Stomach (tissue), 4 donors: Measurements from ENCODE around the gene VASH1.

ENCODE experiments used
- CTCF ChIP-seq, 7 experiments: fragments of 450-650 bp in 4 of 7; fragments of 200-600 bp in 3 of 7; sonication (generic) in 3 of 7; IDR thresholded peaks; one replicate each; pipeline ENCODE4 v1.5.1; 2016 to 2019; ENCODE audit warnings: antibody characterized with exemption in 7 of 7, control low read depth in 2 of 7, mild to moderate bottlenecking in 1 of 7
- POLR2A ChIP-seq, 4 donors: fragments of 450-650 bp; IDR thresholded peaks; one replicate each; pipeline ENCODE4 v1.6.1; 2016; ENCODE audit warnings: antibody characterized with exemption in 4 of 4, control low read depth in 2 of 4, mild to moderate bottlenecking in 1 of 4, moderate library complexity in 1 of 4

- TF ChIP-seq CTCF (IDR thresholded peaks at IDR 0.05) = no peak
- TF ChIP-seq POLR2A (IDR thresholded peaks at IDR 0.05) = no peak
Observed at GRCh38 chr14:76767681-76768656, 6.7 kb downstream of the VASH1 start.
